GM18519 (cell line): ENCODE data around the gene KCNA2.

Source experiments
- ATAC-seq: cut with Tn5 transposase; IDR thresholded peaks from one replicate; pipeline ENCODE4 v1.9.1; 2021; ENCODE audit warnings: mild to moderate bottlenecking, moderate library complexity; ENCODE audit not compliant: unreplicated experiment, low FRiP score

Gene KCNA2

GRCh38 chr1:110605446-110605845 lies 712 bp downstream of the KCNA2 start:
- no peak for ATAC-seq

GRCh38 chr1:110604586-110605148 lies 1.5 kb downstream of the KCNA2 start:
- no peak for ATAC-seq

- no peak for ATAC-seq
Measured at GRCh38 chr1:110603058-110603457, 3.1 kb downstream of the KCNA2 start.

- ATAC-seq = no peak
Measured at GRCh38 chr1:110602466-110602865, 3.7 kb downstream of the KCNA2 start.

- ATAC-seq = no peak
Measured at GRCh38 chr1:110601332-110601731, 4.8 kb downstream of the KCNA2 start.

- no peak for ATAC-seq
Measured at GRCh38 chr1:110600716-110601115, 5.4 kb downstream of the KCNA2 start.

- ATAC-seq = no peak
Measured at GRCh38 chr1:110597966-110598365, 8.2 kb downstream of the KCNA2 start.

GRCh38 chr1:110596312-110596711 lies 9.8 kb downstream of the KCNA2 start:
- no peak for ATAC-seq

GRCh38 chr1:110595353-110595710 lies 10.8 kb downstream of the KCNA2 start:
- ATAC-seq = no peak

- no peak for ATAC-seq
Measured at GRCh38 chr1:110594456-110595352, 11.5 kb downstream of the KCNA2 start.

- ATAC-seq = no peak
Measured at GRCh38 chr1:110593902-110594301, 12.3 kb downstream of the KCNA2 start.

GRCh38 chr1:110591956-110592355 lies 14.2 kb downstream of the KCNA2 start:
- no peak for ATAC-seq

GRCh38 chr1:110588991-110589390 lies 17.2 kb downstream of the KCNA2 start:
- ATAC-seq = no peak

GRCh38 chr1:110588486-110588885 lies 17.7 kb downstream of the KCNA2 start:
- ATAC-seq = no peak

- ATAC-seq = no peak
Measured at GRCh38 chr1:110587906-110588305, 18.3 kb downstream of the KCNA2 start.

- ATAC-seq = no peak
Measured at GRCh38 chr1:110585481-110585880, 20.7 kb downstream of the KCNA2 start.

GRCh38 chr1:110584045-110584444 lies 22.1 kb downstream of the KCNA2 start:
- ATAC-seq = no peak

- no peak for ATAC-seq
Measured at GRCh38 chr1:110583505-110583904, 22.7 kb downstream of the KCNA2 start.

GRCh38 chr1:110582378-110582777 lies 23.8 kb downstream of the KCNA2 start:
- no peak for ATAC-seq

- no peak for ATAC-seq
Measured at GRCh38 chr1:110581682-110582145, 24.4 kb downstream of the KCNA2 start.

GRCh38 chr1:110580244-110580643 lies 25.9 kb downstream of the KCNA2 start:
- ATAC-seq = no peak

GRCh38 chr1:110579460-110579859 lies 26.7 kb downstream of the KCNA2 start:
- ATAC-seq = no peak
